ENCODE measurements around the gene SH2D2A.

Gene SH2D2A

GRCh38 chr1:156816561-156817328 is at the start of gene SH2D2A:
TSS of gene SH2D2A (minus strand) at chr1:156816848. CDS start at chr1:156816708, 140 bp downstream.
- in situ Hi-C loops (cut with MboI; ENCODE audit: low sequenced_read_pairs): no loop called here

GRCh38 chr1:156865865-156866248 is 49.2 kb upstream of the SH2D2A start:
- in situ Hi-C loops (cut with MboI; ENCODE audit: low sequenced_read_pairs): no loop called here

- in situ Hi-C loops (cut with MboI; ENCODE audit: low sequenced_read_pairs): no loop called here
Measured at GRCh38 chr1:156865258-156865657, 48.6 kb upstream of the SH2D2A start.

- in situ Hi-C loops (cut with MboI; ENCODE audit: low sequenced_read_pairs): no loop called here
Measured at GRCh38 chr1:156864796-156865195, 48.1 kb upstream of the SH2D2A start.

GRCh38 chr1:156863631-156864030 is 47.0 kb upstream of the SH2D2A start:
- in situ Hi-C loops (cut with MboI; ENCODE audit: low sequenced_read_pairs): no loop called here

- in situ Hi-C loops (cut with MboI; ENCODE audit: low sequenced_read_pairs): no loop called here
Measured at GRCh38 chr1:156862997-156863599, 46.5 kb upstream of the SH2D2A start.

- in situ Hi-C loops (cut with MboI; ENCODE audit: low sequenced_read_pairs): no loop called here
Measured at GRCh38 chr1:156862584-156862983, 45.9 kb upstream of the SH2D2A start.

GRCh38 chr1:156860628-156861423 is 44.2 kb upstream of the SH2D2A start, which contains the start of gene NTRK1:
TSS of gene NTRK1 (plus strand) at chr1:156860865. CDS start at chr1:156860935, 70 bp downstream.
- in situ Hi-C loops (cut with MboI; ENCODE audit: low sequenced_read_pairs): no loop called here

GRCh38 chr1:156860113-156860627 is 43.5 kb upstream of the SH2D2A start:
- in situ Hi-C loops (cut with MboI; ENCODE audit: low sequenced_read_pairs): no loop called here

- in situ Hi-C loops (cut with MboI; ENCODE audit: low sequenced_read_pairs): no loop called here
Measured at GRCh38 chr1:156859523-156860112, 43.0 kb upstream of the SH2D2A start.

GRCh38 chr1:156858959-156859522 is 42.4 kb upstream of the SH2D2A start, which contains the start of gene INSRR:
TSS of gene INSRR (minus strand) at chr1:156859117. CDS start at chr1:156858621, 496 bp downstream.
- in situ Hi-C loops (cut with MboI; ENCODE audit: low sequenced_read_pairs): no loop called here

GRCh38 chr1:156858555-156858956 is 41.9 kb upstream of the SH2D2A start:
- in situ Hi-C loops (cut with MboI; ENCODE audit: low sequenced_read_pairs): no loop called here

GRCh38 chr1:156857532-156857931 is 40.9 kb upstream of the SH2D2A start:
- in situ Hi-C loops (cut with MboI; ENCODE audit: low sequenced_read_pairs): no loop called here

GRCh38 chr1:156856282-156856785 is 39.7 kb upstream of the SH2D2A start:
- in situ Hi-C loops (cut with MboI; ENCODE audit: low sequenced_read_pairs): no loop called here

GRCh38 chr1:156854634-156855033 is 38.0 kb upstream of the SH2D2A start:
- in situ Hi-C loops (cut with MboI; ENCODE audit: low sequenced_read_pairs): no loop called here

GRCh38 chr1:156853761-156854160 is 37.1 kb upstream of the SH2D2A start:
- in situ Hi-C loops (cut with MboI; ENCODE audit: low sequenced_read_pairs): no loop called here

GRCh38 chr1:156852418-156852874 is 35.8 kb upstream of the SH2D2A start:
- in situ Hi-C loops (cut with MboI; ENCODE audit: low sequenced_read_pairs): no loop called here

GRCh38 chr1:156851779-156852417 is 35.2 kb upstream of the SH2D2A start:
- in situ Hi-C loops (cut with MboI; ENCODE audit: low sequenced_read_pairs): no loop called here

- in situ Hi-C loops (cut with MboI; ENCODE audit: low sequenced_read_pairs): no loop called here
Measured at GRCh38 chr1:156849151-156849496, 32.5 kb upstream of the SH2D2A start.
